Stimulated activated CD4-positive, alpha-beta T cell treated with anti-CD3 and anti-CD28 coated beads, Interleukin-1b, Interleukin-23, amount 100 ng/mL, for 4 hours (primary cell): ENCODE results near the gene CYP27B1.

Experiments
- DNase-seq, 2 donors: peaks; one replicate each; pipeline ENCODE4 v3.0.0-alpha.2; 2020; ENCODE audit warnings: low read depth in 2 of 2

The CYP27B1 gene

DNA sequence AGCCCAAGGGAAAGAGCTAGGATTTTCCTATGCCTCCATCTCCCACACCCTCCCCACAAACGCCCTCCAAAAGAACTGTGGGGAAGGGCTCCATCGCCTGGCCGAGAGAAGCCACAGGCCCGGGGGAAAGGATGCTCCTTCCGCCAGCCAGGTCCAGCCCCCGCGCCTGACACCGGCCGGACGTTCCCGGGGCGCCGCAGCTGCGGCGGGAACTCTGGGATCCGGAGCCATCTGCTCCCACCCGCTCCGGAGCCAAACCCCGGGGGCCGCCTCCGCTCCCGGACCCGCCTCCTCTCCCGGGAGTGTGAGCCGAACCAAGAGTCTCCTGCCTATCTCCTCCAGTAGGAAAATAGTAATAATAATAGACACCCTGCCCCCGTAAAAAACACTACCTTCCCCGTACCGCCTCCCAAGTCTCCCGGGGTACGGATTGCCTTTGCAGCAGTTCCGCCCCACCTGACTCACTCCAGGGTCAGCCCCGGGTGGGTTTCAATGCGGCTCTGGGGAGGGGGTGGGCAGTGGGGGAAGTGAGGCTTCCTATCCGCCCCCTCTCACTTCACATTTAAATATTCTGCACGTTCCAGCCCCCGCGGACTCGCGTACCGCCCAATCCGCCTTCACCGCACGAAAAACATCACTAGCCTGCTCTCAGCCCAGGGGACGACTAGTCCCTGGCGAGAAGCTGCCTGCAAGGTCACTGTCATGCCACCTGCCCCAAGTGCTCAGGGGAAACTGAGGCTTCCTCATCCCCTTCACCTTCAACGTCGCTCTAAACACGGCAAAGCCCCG is 30.7 kb downstream of the CYP27B1 start:
- no peak for DNase-seq

DNA sequence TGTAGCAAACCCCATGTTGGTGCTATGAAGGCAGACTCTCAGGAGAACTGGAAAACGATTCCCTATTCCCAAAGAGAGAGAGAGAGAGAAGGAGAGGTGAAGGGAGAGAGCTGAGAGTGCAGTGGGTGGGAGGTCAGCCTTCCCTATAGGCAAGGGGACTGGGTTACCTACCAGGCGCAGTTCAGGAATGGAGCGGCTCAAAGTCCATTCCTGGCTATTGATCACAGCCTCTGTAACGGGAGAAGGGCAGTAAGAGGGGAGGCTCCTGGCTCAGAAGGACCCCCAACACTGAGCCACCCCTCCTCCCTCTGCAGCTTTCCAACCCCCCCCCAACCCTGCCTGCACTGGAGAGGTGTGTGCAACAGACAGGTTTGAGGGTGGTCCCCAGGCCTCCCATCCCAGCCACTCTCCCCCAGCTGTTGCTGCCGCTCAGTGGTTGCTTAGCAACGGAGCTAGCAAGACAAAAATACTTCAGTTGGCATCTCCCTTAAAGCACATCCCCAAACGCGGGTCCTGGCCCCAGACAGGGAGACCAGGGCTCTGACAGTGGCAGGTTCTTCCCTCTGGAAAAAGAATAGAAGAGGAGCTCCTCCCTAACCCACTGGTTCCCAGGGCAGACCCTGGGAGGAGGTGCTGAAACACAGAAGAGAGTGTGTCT is 31.6 kb downstream of the CYP27B1 start:
- DNase-seq, result no peak

- DNase-seq, result no peak
Measured at GRCh38 chr12:57734591-57734990, 32.3 kb downstream of the CYP27B1 start.

- no peak for DNase-seq
Measured at GRCh38 chr12:57733928-57734327, 33.0 kb downstream of the CYP27B1 start.

DNA sequence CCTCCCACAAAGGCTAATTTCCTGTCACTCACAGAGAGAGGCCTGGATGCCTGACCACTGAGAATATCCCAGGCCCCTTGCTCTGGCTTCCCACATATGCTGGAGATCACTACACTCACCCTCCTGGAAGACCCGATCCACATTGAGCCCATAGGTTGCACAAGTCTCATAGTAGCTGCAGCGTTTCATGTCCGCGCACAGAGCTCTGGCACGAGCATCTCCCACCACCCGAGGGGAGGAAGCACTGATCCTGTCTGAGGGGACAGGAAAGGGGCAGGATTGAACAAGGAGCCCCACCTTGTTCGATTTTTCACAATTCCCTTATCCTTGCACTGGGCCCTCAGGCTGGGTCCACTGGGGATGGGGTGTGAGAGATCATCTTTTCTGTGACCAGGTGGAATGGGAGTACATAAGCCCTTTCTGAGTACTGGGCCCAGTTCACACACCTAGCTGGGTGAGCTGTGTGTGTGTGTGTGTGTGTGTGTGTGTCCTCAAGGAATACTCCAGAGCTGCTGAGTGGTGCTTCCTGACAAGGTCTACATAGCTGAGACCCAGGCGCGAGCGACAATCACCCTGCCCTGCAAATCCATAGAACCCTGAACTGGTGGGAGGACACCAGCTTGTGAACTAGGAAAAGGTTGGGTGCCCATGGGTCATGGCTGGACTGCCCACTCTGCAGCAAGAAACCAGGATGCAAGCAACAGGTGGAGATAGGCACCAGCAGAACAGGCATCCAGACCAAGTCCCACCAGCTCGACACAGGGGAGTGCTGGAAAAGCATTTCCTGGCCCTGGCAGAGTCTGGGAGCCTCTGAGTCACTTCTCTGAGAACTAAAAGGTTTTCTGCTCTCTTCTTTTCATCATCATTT is 33.9 kb downstream of the CYP27B1 start:
- DNase-seq, result no peak

DNA sequence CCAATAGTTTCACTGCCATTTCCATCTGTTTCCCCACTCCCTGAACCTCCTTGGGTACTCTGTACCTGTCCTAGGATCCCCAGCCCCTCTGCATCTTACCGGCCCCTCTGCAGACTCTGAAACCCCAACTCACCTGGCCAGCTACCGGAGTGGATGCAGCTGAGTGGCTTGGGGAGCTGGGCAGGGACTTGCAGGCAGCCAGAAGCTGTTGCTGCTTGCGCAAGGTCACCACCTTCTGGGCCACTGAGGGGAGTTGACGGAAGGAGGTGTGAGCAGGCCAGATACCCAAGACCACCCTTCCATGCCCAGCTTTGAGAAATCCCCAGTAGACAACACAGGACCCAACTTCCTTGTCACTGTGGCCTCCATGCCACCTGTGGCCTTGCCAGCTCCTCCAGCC is 34.6 kb downstream of the CYP27B1 start:
- no peak for DNase-seq

DNA sequence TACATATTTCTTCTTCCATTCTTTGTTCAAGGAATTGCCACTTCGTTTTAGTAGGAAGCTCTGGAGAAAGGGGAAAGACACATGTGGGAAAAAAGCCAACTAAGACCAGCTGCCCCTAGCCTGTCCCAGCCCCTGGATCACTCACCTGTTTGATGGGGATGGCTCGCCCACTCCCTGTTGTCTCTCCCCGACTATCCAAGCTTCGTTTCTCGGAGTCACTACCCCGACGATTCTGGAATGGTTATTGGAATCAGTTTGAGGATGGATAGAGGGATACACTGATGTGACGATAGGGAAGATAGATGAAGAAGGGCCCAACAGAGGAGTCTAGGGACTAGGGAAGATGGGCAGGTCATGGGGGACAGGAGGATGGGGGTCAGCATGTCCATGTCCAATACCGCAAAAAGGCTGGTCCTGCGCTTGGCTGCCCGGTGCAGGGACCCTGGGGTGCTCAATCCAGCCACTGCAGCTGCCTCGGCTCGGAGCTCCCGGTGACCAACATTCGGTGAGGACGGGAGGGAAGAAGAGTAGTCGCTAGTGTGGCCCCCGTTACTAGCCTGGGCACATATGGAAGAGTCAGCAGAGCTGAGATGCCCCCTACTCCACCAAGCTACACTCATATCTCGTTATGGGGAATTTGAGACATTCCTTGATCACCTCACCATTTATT is 35.3 kb downstream of the CYP27B1 start:
- no peak for DNase-seq

DNA sequence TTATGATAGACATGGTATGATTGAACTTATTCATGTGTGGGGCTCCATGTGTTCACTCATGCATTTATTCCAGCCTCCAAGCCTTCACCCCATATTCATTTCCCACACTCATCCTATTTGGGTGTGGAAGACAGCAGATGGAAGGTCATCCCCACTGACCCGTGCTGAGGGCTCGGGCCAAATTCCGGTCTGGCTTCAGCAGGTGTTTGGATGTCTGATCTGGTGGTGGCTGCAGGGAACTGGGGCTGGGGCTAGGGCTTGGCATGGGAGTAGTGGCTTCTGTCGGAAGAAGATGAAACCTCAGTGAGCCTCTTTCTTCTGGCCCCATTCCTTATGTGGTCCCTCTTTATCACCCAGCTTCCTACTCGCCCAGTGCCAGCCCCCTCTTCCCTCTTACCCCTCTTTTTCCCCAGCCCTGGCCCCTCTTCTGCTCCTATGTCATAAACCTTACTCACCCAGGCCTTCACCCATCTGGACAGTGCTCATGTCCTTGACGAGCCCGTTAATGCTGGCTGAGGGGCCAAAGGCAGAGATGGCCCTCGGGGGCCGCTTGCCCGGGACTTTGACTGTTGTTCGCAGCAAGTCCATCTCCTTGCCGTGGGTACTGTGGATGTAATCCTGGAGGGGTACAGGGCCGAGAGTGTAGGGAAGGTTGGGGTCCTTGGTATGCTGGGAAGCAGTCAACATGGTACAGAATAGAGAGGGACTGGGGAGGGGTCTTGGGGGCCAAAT is 36.4 kb downstream of the CYP27B1 start:
- DNase-seq, result no peak

- no peak for DNase-seq
Measured at GRCh38 chr12:57729321-57729844, 37.5 kb downstream of the CYP27B1 start.

DNA sequence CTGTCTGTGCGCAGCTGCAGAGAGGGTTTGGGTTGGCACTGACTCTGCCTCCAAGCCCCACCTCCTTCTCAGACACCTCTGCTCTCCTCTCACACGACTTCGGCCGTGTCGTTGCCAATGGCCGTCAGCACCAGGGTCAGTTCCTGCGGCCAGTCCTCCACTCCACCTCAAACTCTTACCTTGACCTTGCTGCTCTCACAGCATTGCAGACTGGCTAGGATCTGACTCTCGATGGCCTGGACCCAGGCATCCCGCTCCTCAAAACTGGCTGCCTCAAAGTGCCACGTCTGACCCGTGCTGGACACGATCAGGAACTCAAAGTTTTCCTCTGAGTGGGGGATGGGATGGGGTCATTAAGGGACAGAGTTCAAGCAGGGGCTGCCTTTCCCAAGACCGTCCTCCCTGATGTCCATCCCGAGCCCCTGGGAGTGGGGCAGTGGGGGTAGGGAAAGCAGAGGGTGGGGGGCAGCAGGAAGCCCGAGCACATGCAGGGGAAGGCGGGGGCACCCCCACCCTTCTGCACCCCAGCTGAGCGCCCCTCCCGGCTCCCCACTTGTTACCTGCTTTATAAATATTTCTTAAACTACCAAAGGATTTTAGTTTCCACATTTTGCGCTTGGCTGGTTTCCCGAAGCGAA is 39.0 kb downstream of the CYP27B1 start:
- no peak for DNase-seq

DNA sequence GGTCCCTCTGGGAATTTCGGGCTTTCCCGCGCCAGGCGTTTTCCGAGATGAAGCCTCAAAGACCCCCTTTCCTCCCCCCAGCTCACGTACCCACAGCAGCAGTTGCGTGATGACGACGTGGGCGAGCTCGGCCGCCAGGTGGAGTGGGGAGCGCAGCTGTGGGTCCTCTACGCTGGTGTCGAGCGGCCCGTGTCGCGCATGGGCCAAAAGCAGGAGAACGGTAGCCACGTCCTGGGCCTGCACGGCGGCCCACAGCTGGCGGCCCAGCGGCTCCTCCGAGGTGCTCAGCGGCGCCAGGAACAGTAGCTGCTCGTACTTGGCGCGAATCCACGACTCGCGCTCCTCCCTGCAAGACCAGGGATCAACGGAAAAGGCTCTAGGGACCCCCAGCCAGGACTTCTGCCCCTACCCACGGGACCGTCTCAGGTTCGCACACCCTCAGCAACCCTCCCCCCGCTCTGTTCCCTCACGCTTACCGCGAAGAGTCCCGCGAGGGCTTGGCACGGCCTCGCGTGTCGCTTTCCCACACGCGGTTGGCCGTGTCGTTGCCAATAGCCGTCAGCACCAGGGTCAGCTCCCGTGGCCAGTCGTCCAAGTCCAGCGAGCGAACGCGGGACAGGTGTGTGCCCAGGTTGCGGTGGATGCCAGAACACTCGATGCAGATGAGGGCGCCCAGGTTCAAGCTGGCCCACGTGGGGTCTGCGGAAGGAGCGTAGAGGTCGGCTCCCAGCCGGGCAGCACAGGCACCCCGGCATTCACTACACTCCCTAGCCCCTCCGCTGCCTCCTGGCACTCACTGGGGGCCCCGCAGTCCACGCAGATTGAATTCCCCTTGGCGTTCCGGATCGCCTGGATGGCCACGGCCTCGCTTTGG is 39.8 kb downstream of the CYP27B1 start:
- no peak for DNase-seq

DNA sequence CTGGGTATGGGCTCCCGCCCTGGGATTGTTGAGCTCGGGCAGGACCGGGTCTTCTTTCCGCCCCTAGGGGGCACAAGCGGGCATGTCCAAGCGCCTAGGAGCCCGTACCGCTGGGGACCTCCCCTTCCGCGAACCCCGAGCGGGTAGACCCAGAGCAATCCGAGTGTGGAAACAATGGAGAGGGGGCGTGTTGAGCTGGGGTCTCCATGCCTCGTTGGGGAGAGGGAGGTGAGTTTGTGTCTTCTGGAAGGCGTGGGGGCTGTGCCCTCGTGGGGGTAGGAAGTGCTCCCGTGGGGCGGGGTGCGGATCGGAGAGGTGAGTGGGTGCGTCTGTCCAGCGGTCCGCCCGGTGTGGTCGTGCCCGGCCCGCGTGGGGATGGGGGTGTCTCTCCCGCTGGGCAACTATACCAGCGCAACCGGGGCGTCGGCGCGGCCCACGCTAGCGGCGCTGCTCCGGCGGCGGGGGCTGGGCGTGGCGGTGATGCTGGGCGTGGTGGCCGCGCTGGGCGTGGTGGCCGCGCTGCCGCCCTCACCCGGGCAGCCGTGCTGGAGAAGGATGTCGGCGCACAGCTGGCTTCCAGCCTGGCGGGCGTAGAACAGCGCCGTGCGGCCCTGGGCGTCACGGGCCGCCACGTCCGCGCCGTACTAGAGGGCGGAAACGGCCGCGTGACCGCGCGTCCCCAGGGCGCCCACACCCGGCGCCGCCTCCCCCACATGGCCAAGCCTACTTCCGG is 40.6 kb downstream of the CYP27B1 start:
- DNase-seq, result no peak

DNA sequence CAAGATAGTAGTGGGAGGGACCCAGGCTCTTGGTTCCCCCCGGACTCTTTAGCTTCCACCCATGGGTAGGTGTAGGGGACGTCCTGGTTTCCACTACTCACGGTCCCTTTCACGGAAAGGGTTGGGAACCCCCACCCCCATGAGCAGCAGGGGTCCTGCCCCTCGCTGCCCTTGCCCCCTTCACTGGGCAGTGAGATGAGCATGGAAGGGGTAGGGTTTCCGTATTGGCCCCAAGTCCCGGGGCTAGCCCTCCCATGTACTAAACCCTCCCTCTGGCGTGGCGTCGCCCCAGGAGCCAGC is 41.1 kb downstream of the CYP27B1 start:
- no peak for DNase-seq

GRCh38 chr12:57724936-57725740 is 41.7 kb downstream of the CYP27B1 start:
- no peak for DNase-seq

- no peak for DNase-seq
Measured at GRCh38 chr12:57724003-57724935, 42.6 kb downstream of the CYP27B1 start.

- DNase-seq, result no peak
Measured at GRCh38 chr12:57723630-57723962, 43.3 kb downstream of the CYP27B1 start.
